Uterus (tissue), 2 donors: ENCODE results near the gene GRXCR2.

Experiments used
- CTCF ChIP-seq, 4 experiments: fragments of 200-600 bp in 2 of 4; fragments of 450-650 bp in 2 of 4; sonication (generic) in 2 of 4; IDR thresholded peaks; one replicate each; pipeline ENCODE4 v1.5.1; 2016 to 2019; ENCODE audit warnings: antibody characterized with exemption in 4 of 4, mild to moderate bottlenecking in 2 of 4, moderate library complexity in 1 of 4
- POLR2A ChIP-seq, 2 donors: fragments of 450-650 bp; IDR thresholded peaks; one replicate each; pipeline ENCODE4 v1.6.1; 2016; ENCODE audit warnings: antibody characterized with exemption in 2 of 2, mild to moderate bottlenecking in 1 of 2, moderate library complexity in 1 of 2

DNA sequence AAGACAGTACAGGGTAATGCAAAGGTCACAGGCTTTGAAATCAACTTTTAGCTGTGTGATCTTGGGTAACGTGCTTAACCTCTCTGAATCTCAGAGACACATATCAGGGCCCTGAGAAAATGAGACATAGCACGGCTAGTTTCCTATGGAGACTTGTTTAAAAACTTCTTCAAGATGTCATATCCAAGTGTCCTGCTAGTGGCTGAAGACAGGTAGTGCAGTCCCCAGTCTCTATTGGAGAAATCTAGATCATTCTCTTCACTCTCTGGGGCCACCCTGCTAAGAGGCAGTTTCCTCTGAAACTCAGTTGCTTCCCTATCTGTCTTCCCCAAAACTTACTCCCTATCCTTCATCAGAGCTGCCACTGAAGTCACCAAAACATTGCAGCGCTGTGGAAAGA is 30.3 kb upstream of the GRXCR2 start:
- TF ChIP-seq CTCF (IDR thresholded peaks at IDR 0.05) (no peak), POLR2A (IDR thresholded peaks at IDR 0.05) (no peak)
